Measurements from ENCODE around the gene CYBC1. TPM values are rescaled to one million over a fixed set of nuclear protein-coding genes. Genes with fewer than 3 reads are reported as not detected.
"Not testable (repeated sequence)": the region's sequence is repeated elsewhere in the genome, so short reads cannot be mapped to it uniquely, and the experiment has no call there.

Gene CYBC1
- total RNA-seq, 2 experiments from 2014 or later, result 60.2 to 62.4 TPM

GRCh38 chr17:82463925-82464566 is 13.5 kb upstream of the CYBC1 start:
- Mint-ChIP-seq H3K9me3 (no peaks in the 10 kb centered on the region), H3K4me1 (ENCODE audit: low read depth) (peaks cover 25% of the 10 kb centered on the region), H3K36me3 (ENCODE audit: low read depth) (peaks cover 87% of the 10 kb centered on the region), H3K4me3 (no peak overlapping the region), H3K27me3 (no peaks in the 10 kb centered on the region), H3K27ac (no peak overlapping the region)
- Histone ChIP-seq H3K9me3 (ENCODE audit: control insufficient read depth in 1 of 2, insufficient read depth in 1 of 2, low read length in 2 of 2) (no peaks in the 10 kb centered on the region), H3K36me3 (ENCODE audit: insufficient read depth, low read length) (peaks cover 86% of the 10 kb centered on the region), H3K4me1 (ENCODE audit: insufficient read depth, low read length) (peaks cover 22% of the 10 kb centered on the region), H3K27ac (ENCODE audit: low read depth in 1 of 2, low read length in 2 of 2) (no peak overlapping the region), H3K27me3 (ENCODE audit: control insufficient read depth in 1 of 2, insufficient read depth in 2 of 2, low read length in 2 of 2) (no peaks in the 10 kb centered on the region), H3K4me3 (ENCODE audit: low read length) (no peak overlapping the region)
- CTCF ChIA-PET, result no interaction called here
- no peak for TF ChIP-seq CTCF (IDR thresholded peaks at IDR 0.05)
- DNase-seq (no peak), ATAC-seq (ENCODE audit: poor library complexity) (no peak)
- POLR2A ChIA-PET, result no interaction called here
- intact Hi-C loops (cut with DNase I, micrococcal nuclease), result no loop called here

GRCh38 chr17:82463391-82463790 is 12.8 kb upstream of the CYBC1 start:
- H3K36me3 ChIP-seq (ENCODE audit: insufficient read depth, low read length), result peaks cover 80% of the 10 kb centered on the region
- Mint-ChIP-seq H3K36me3 (ENCODE audit: low read depth) (peaks cover 83% of the 10 kb centered on the region), H3K4me3 (no peak overlapping the region), H3K27ac (no peak overlapping the region), H3K27me3 (no peaks in the 10 kb centered on the region), H3K4me1 (ENCODE audit: low read depth) (peaks cover 27% of the 10 kb centered on the region), H3K9me3 (no peaks in the 10 kb centered on the region)
- DNase-seq, result no peak
- no peaks in the 10 kb centered on the region for H3K27me3 ChIP-seq (ENCODE audit: control insufficient read depth in 1 of 2, insufficient read depth in 2 of 2, low read length in 2 of 2)
- intact Hi-C loops (cut with DNase I, micrococcal nuclease), result no loop called here
- CTCF ChIA-PET, result no interaction called here
- no peak overlapping the region for H3K27ac ChIP-seq (ENCODE audit: low read depth in 1 of 2, low read length in 2 of 2)
- H3K4me3 ChIP-seq (ENCODE audit: low read length), result no peak overlapping the region
- H3K9me3 ChIP-seq (ENCODE audit: control insufficient read depth in 1 of 2, insufficient read depth in 1 of 2, low read length in 2 of 2), result no peaks in the 10 kb centered on the region
- no peak for TF ChIP-seq CTCF (IDR thresholded peaks at IDR 0.05)
- ATAC-seq (ENCODE audit: poor library complexity), result no peak
- H3K4me1 ChIP-seq (ENCODE audit: insufficient read depth, low read length), result peaks cover 24% of the 10 kb centered on the region
- POLR2A ChIA-PET, result no interaction called here

GRCh38 chr17:82461827-82462524 is 11.4 kb upstream of the CYBC1 start:
- no peak overlapping the region for H3K4me3 ChIP-seq (ENCODE audit: low read length)
- no peak overlapping the region for H3K27ac ChIP-seq (ENCODE audit: low read depth in 1 of 2, low read length in 2 of 2)
- DNase-seq (peak in 1 of 14 experiments; percentile 11), ATAC-seq (ENCODE audit: poor library complexity) (no peak)
- Mint-ChIP-seq H3K27ac (no peak overlapping the region), H3K4me1 (ENCODE audit: low read depth) (peaks cover 38% of the 10 kb centered on the region), H3K4me3 (peak overlapping the region; percentile 45), H3K27me3 (no peaks in the 10 kb centered on the region), H3K9me3 (no peaks in the 10 kb centered on the region), H3K36me3 (ENCODE audit: low read depth) (peaks cover 81% of the 10 kb centered on the region)
- H3K9me3 ChIP-seq (ENCODE audit: control insufficient read depth in 1 of 2, insufficient read depth in 1 of 2, low read length in 2 of 2), result no peaks in the 10 kb centered on the region
- POLR2A ChIA-PET, result no interaction called here
- H3K4me1 ChIP-seq (ENCODE audit: insufficient read depth, low read length), result peaks cover 36% of the 10 kb centered on the region
- intact Hi-C loops (cut with DNase I, micrococcal nuclease), result no loop called here
- H3K27me3 ChIP-seq (ENCODE audit: control insufficient read depth in 1 of 2, insufficient read depth in 2 of 2, low read length in 2 of 2), result no peaks in the 10 kb centered on the region
- H3K36me3 ChIP-seq (ENCODE audit: insufficient read depth, low read length), result peaks cover 68% of the 10 kb centered on the region
- TF ChIP-seq CTCF (IDR thresholded peaks at IDR 0.05), result no peak
- CTCF ChIA-PET, result interaction anchor here (0.6 kb wide), 1 partner anchor 9 kb away, joined by 3 read pairs; no protein-coding TSS in a partner anchor

GRCh38 chr17:82459936-82460335 is 9.4 kb upstream of the CYBC1 start:
- intact Hi-C loops (cut with DNase I, micrococcal nuclease), result loop anchor here in 1 of 2 experiments (2.0 to 5.0 kb wide), 2 partner anchors 37 to 588 kb away; partner anchors contain the start of gene ARHGDIA
- Mint-ChIP-seq H3K4me1 (ENCODE audit: low read depth) (peaks cover 43% of the 10 kb centered on the region), H3K4me3 (peak overlapping the region; percentile 91), H3K36me3 (ENCODE audit: low read depth) (peaks cover 60% of the 10 kb centered on the region)
- Histone ChIP-seq H3K36me3 (ENCODE audit: insufficient read depth, low read length) (peaks cover 49% of the 10 kb centered on the region), H3K4me1 (ENCODE audit: insufficient read depth, low read length) (peaks cover 39% of the 10 kb centered on the region)
- ATAC-seq (ENCODE audit: poor library complexity); H3K9me3 ChIP-seq (ENCODE audit: control insufficient read depth in 1 of 2, insufficient read depth in 1 of 2, low read length in 2 of 2); H3K27ac Mint-ChIP-seq; H3K27me3 ChIP-seq (ENCODE audit: control insufficient read depth in 1 of 2, insufficient read depth in 2 of 2, low read length in 2 of 2); H3K27me3 Mint-ChIP-seq; DNase-seq; H3K4me3 ChIP-seq (ENCODE audit: low read length); H3K27ac ChIP-seq (ENCODE audit: low read depth in 1 of 2, low read length in 2 of 2); H3K9me3 Mint-ChIP-seq; CTCF ChIA-PET: not testable (repeated sequence)
- POLR2A ChIA-PET, result interaction anchor here (1.0 kb wide), 1 partner anchor 59 kb away, joined by 5 read pairs; the partner anchor contains the start of gene FOXK2

All from CD4-positive, alpha-beta T cell (primary cell).